SH-SY5Y (cell line): ENCODE data around the gene HMGXB3.

Source experiments
- GATA2 ChIP-seq: IDR thresholded peaks from 2 replicates; pipeline ENCODE4 v1.6.1; 2011; ENCODE audit warnings: mild to moderate bottlenecking, low read depth, low read length
- GATA3 ChIP-seq: IDR thresholded peaks from 2 replicates; pipeline ENCODE4 v1.6.1; 2011; ENCODE audit warnings: low read depth, mild to moderate bottlenecking, low read length, moderate library complexity

DNA sequence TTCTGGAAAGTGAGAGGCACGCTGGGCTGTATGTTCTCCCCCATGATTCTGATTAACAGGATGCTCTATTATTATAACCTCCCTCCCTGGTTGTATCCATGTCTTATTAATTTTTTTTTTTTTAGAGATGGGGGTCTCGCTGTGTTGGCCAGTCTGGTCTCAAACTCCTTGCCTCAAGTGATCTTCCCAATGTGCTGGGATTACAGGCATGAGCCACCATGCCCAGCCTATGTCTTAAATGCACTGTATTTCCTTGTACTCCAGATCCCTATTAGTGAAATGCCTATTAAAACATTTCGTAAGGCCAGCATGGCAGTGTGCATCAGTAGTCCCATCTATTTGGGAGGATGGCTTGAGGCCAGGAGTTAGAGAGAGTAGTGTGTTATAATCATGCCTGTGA is 7.1 kb upstream of the HMGXB3 start:
- no peak for TF ChIP-seq GATA2
- TF ChIP-seq GATA3: no peak
